ENCODE data around the gene STK33.

DNA sequence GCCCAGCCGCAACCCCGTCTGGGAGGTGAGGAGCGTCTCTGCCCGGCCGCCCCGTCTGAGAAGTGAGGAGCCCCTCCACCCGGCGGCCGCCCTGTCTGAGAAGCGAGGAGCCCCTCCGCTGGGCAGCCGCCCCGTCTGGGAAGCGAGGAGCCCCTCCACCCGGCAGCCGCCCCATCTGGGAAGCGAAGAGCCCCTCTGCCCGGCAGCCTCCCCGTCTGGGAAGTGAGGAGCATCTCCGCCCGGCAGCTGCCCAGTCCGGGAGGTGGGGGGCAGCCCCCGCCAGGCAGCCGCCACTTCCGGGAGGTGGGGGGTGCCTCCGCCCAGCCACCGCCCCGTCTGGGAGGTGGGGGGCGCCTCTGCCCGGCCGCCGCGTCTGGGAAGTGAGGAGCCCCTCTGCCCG, 70.6 kb downstream of the STK33 start:
- TF ChIP-seq, protein P1, sequence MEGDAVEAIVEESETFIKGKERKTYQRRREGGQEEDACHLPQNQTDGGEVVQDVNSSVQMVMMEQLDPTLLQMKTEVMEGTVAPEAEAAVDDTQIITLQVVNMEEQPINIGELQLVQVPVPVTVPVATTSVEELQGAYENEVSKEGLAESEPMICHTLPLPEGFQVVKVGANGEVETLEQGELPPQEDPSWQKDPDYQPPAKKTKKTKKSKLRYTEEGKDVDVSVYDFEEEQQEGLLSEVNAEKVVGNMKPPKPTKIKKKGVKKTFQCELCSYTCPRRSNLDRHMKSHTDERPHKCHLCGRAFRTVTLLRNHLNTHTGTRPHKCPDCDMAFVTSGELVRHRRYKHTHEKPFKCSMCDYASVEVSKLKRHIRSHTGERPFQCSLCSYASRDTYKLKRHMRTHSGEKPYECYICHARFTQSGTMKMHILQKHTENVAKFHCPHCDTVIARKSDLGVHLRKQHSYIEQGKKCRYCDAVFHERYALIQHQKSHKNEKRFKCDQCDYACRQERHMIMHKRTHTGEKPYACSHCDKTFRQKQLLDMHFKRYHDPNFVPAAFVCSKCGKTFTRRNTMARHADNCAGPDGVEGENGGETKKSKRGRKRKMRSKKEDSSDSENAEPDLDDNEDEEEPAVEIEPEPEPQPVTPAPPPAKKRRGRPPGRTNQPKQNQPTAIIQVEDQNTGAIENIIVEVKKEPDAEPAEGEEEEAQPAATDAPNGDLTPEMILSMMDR (IDR thresholded peaks at IDR 0.05) = no peak
- no peak for TF ChIP-seq POLR2A (IDR thresholded peaks at IDR 0.05)

Data from adrenal gland (tissue), 5 donors.